ENCODE measurements around the gene EVPL. TPM values are rescaled to one million over a fixed set of nuclear protein-coding genes. Genes with fewer than 3 reads are reported as not detected.

Gene EVPL
- total and polyA plus RNA-seq, 2 experiments from 2014 or later, result 0.47 to 1.3 TPM

GRCh38 chr17:76003915-76004314 lies 23.2 kb downstream of the EVPL start (continued):
- TF ChIP-seq CTCF (conservative IDR thresholded peaks at IDR 0.05; ENCODE audit: low read depth in 2 of 2) (no peak), REST (IDR thresholded peaks at IDR 0.05; ENCODE audit: unreplicated experiment) (no peak), CREB1 (CRISPR knock-in tag; IDR thresholded peaks at IDR 0.05; ENCODE audit: low read depth) (no peak), ETS1 (IDR thresholded peaks at IDR 0.05) (no peak), POLR2AphosphoS5 (IDR thresholded peaks at IDR 0.05; ENCODE audit: low read depth) (no peak), STAT1 (IDR thresholded peaks at IDR 0.05; ENCODE audit: unreplicated experiment) (no peak), ZNF331 (CRISPR knock-in tag; IDR thresholded peaks at IDR 0.05; ENCODE audit: low read depth) (no peak)

GRCh38 chr17:76002100-76002499 lies 25.0 kb downstream of the EVPL start:
- no peak for DNase-seq (ENCODE audit: low spot score)
- TF ChIP-seq REST (IDR thresholded peaks at IDR 0.05; ENCODE audit: unreplicated experiment) (no peak), CREB1 (CRISPR knock-in tag; IDR thresholded peaks at IDR 0.05; ENCODE audit: low read depth) (no peak), EZH2phosphoT487 (IDR thresholded peaks at IDR 0.05; ENCODE audit: unreplicated experiment) (no peak), STAT1 (IDR thresholded peaks at IDR 0.05; ENCODE audit: unreplicated experiment) (no peak), NANOG (IDR thresholded peaks at IDR 0.05; ENCODE audit: borderline replicate concordance) (no peak), ZNF114 (CRISPR knock-in tag; IDR thresholded peaks at IDR 0.05) (no peak), POLR2AphosphoS5 (IDR thresholded peaks at IDR 0.05; ENCODE audit: low read depth) (no peak), ZNF331 (CRISPR knock-in tag; IDR thresholded peaks at IDR 0.05; ENCODE audit: low read depth) (no peak), ETS1 (IDR thresholded peaks at IDR 0.05) (no peak)

More at GRCh38 chr17:76002100-76002499, 25.0 kb downstream of the EVPL start:
- Mint-ChIP-seq H3K4me1 (peaks cover 8% of the 10 kb centered on the region; the same call in 2 of the 3 replicates), H3K36me3 (ENCODE audit: low read depth) (peaks cover 5% of the 10 kb centered on the region), H3K9me3 (no peaks in the 10 kb centered on the region; the same call in 2 of the 3 replicates), H3K27me3 (ENCODE audit: insufficient read depth, low read depth, poor library complexity) (peaks cover 8% of the 10 kb centered on the region), H3K27ac (no peak overlapping the region), H3K4me3 (no peak overlapping the region)
- Histone ChIP-seq H3K4me3 (no peak overlapping the region), H3K27ac (ENCODE audit: low read depth) (no peak overlapping the region), H4K20me1 (replicated peaks; ENCODE audit: insufficient read depth) (no peaks in the 10 kb centered on the region), H3F3A (replicated peaks; ENCODE audit: low read depth) (0 out of 2 replicates have a peak, but pooled peaks cover 8% of the 10 kb centered on the region), H3K27me3 (ENCODE audit: insufficient read depth) (no peaks in the 10 kb centered on the region), H3K79me2 (replicated peaks; ENCODE audit: insufficient read depth) (no peaks in the 10 kb centered on the region), H3K4me2 (no peak overlapping the region), H2AFZ (no peak overlapping the region), H3K9me2 (ENCODE audit: insufficient read depth) (no peaks in the 10 kb centered on the region), H3K4me1 (ENCODE audit: insufficient read depth) (no peaks in the 10 kb centered on the region), H3K36me3 (ENCODE audit: insufficient read depth) (no peaks in the 10 kb centered on the region)
- no peak for ATAC-seq

Measured in GM23338 (cell line).